HL-60 (cell line): ENCODE results near the gene SPATS2L.

ENCODE experiments used
- DNase-seq, 2 experiments: peaks; one replicate each; pipeline ENCODE4 v3.0.0-alpha.2; 2010 to 2020; ENCODE audit warnings: low read depth in 1 of 2, low spot score in 1 of 2
- H3K27ac ChIP-seq: fragments of 250-450 bp; sonication (Bioruptor Pico); replicated peaks from 2 replicates; pipeline ENCODE4 v1.5.1; 2020; ENCODE audit warnings: mild to moderate bottlenecking, moderate library complexity
- H3K27me3 ChIP-seq: fragments of 250-450 bp; sonication (Bioruptor Pico); 2 replicates; pipeline ENCODE4 v1.5.1; 2021; ENCODE audit warnings: mild to moderate bottlenecking, moderate library complexity; ENCODE audit not compliant: insufficient read depth, poor library complexity, severe bottlenecking
- H3K4me3 ChIP-seq: replicated peaks from 2 replicates; pipeline ENCODE4 v1.5.1; 2011; ENCODE audit warnings: mild to moderate bottlenecking, control low read depth, low read length; ENCODE audit not compliant: insufficient read depth
- CTCF ChIP-seq: IDR thresholded peaks from one replicate; pipeline ENCODE4 v1.5.1; 2011; ENCODE audit warnings: low read length, control low read depth, inconsistent platforms; ENCODE audit not compliant: insufficient read depth
- GABPA ChIP-seq: IDR thresholded peaks from 2 replicates; pipeline ENCODE4 v1.6.1; 2012; ENCODE audit warnings: low read depth
- POLR2AphosphoS5 ChIP-seq: IDR thresholded peaks from 2 replicates; pipeline ENCODE4 v1.6.1; 2012; ENCODE audit warnings: low read depth
- REST ChIP-seq: IDR thresholded peaks from 2 replicates; pipeline ENCODE4 v1.6.1; 2012; ENCODE audit warnings: low read depth; ENCODE audit not compliant: insufficient replicate concordance
- SPI1 ChIP-seq: IDR thresholded peaks from 2 replicates; pipeline ENCODE4 v1.6.1; 2012; ENCODE audit warnings: low read depth, mild to moderate bottlenecking, borderline replicate concordance

The SPATS2L gene

DNA sequence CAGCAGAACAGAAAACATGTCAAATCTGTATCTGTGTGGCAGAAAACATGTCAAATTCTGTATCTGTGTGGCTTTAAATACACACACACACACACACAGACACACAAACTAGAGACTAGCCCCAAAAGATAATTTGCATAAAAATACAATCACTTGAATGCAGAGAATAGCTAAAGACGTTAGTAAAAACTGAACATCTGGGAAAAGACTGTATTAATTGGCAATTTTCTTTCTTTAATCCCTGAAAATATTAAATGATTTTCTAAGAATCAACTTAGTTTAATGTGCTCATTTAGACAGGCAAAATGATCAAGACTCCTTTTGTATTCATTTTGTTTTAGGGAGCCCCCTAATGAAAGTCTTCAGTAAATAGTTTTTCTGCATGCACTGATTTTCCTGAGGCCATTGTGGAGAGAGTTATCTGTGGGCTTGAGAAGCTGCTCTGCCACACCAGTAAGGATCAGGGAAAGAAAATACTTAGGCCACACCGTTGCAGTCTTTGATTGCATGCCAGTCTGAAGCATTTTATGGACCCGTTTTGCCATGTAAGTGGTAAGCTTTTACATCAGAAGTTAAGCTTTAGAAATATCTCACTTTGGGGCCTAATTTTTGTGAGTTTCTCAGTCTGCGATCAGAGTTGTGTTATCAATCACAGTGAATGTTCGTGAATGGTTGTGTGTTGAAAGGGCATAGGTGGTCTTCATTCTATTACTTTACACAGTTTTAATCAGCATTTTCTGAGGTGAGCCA is 2.2 kb downstream of the SPATS2L start:
- no peak overlapping the region for H3K4me3 ChIP-seq
- no peak overlapping the region for H3K27ac ChIP-seq
- peaks cover 30% of the 10 kb centered on the region for H3K27me3 ChIP-seq
- DNase-seq = no peak
- TF ChIP-seq CTCF = no peak
- TF ChIP-seq REST = no peak
- TF ChIP-seq GABPA = no peak

DNA sequence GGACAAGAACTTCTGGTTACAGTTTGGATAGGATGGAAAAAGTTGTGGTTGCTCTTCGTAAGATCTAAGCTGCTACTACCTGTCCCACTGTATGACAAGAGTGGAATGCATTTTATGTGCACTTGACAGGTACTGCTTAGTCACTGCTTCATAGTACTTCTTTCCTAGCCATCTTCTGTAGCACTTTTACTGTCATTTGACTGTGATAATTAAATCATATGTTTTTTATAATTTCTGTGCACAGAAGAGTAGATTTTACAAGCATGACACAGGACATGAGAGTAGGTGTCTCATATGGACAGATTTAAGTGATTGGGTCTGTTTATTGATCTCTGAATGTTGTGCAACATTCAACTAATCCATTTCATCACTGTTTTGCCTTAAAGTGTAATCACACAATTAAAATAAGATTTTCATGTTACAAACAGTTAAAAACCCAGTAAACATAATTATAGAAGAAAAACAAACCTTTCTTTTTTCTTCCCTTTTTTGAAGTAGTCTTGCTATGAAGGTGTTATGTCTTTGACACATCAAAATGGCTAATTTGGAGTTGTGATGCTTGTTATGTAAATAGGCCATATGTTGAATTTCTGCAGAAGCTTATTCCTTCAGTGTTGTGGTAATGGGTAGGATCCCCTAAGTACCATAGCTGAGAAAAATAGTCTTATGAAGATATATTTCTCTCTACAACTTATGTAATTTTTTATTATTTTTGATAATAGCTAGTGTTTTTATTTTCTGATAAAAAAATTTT is 3.0 kb downstream of the SPATS2L start:
- no peak for TF ChIP-seq CTCF
- TF ChIP-seq REST = no peak
- no peak for TF ChIP-seq POLR2AphosphoS5
- H3K27me3 ChIP-seq = peaks cover 26% of the 10 kb centered on the region
- no peak overlapping the region for H3K4me3 ChIP-seq
- no peak for DNase-seq
- H3K27ac ChIP-seq = no peak overlapping the region

DNA sequence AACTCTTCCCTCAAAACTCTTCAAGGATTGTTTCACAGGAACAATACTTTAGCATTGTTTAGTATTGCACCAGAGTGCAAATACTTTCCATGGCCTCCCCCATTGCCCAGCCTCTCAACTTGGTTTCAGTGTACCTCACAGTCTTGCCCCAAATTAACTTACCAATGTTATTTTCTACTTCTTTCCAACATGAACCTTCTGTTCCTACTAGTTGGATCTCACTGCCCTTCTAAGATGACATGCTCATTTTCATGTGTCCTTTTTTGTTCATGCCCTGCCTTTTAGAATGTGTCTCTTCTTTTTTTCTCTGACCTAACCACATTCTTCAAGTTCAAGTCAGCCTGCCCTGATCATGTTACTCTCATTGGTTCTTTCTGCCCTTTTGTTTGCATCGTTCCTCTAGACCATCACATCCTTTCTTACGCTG is 4.1 kb downstream of the SPATS2L start:
- Histone ChIP-seq H3K27ac (no peak overlapping the region), H3K4me3 (no peak overlapping the region), H3K27me3 (peaks cover 16% of the 10 kb centered on the region)
- no peak for DNase-seq
- TF ChIP-seq GABPA (no peak), POLR2AphosphoS5 (no peak), SPI1 (no peak), CTCF (no peak), REST (no peak)
